Lung (tissue), 10 donors: Measurements from ENCODE around the gene TLK2. TPM values are rescaled to one million over a fixed set of nuclear protein-coding genes. Genes with fewer than 3 reads are reported as not detected.
A peak's percentile ranks its signal among the peaks of the same experiment; 100 is the strongest.
"Not testable (repeated sequence)": the region's sequence is repeated elsewhere in the genome, so short reads cannot be mapped to it uniquely, and the experiment has no call there.

ENCODE experiments used
- ATAC-seq: fragments of 200-7000 bp; cut with Tn5 transposase; one replicate; pipeline ENCODE4 v1.9.1; 2020; ENCODE audit warnings: moderate number of reproducible peaks; ENCODE audit not compliant: insufficient read depth, low FRiP score
- DNase-seq, 3 donors: peaks; one replicate each; pipeline ENCODE4 v3.0.0-alpha.2; 2013 to 2017
- H3K27ac ChIP-seq, 2 donors: one replicate each; pipeline ENCODE4 v1.5.1; 2013; ENCODE audit warnings: mild to moderate bottlenecking in 2 of 2, moderate library complexity in 2 of 2, control low read depth in 1 of 2, inconsistent platforms in 1 of 2, low read depth in 1 of 2, low read length in 1 of 2
- H3K27me3 ChIP-seq, 3 donors: one replicate each; pipeline ENCODE4 v1.5.1; 2013; ENCODE audit warnings: low read length in 2 of 3; ENCODE audit not compliant: control insufficient read depth in 3 of 3, insufficient read depth in 3 of 3
- H3K36me3 ChIP-seq, 4 donors: one replicate each; pipeline ENCODE4 v1.5.1; 2013; ENCODE audit warnings: low read length in 4 of 4, mild to moderate bottlenecking in 1 of 4, moderate library complexity in 1 of 4; ENCODE audit not compliant: control insufficient read depth in 4 of 4, insufficient read depth in 4 of 4
- H3K4me1 ChIP-seq, 5 donors: one replicate each; pipeline ENCODE4 v1.5.1; 2013; ENCODE audit warnings: low read length in 5 of 5, mild to moderate bottlenecking in 2 of 5, moderate library complexity in 1 of 5; ENCODE audit not compliant: control insufficient read depth in 5 of 5, insufficient read depth in 5 of 5
- H3K4me3 ChIP-seq: one replicate; pipeline ENCODE4 v1.5.1; 2013; ENCODE audit warnings: mild to moderate bottlenecking, control low read depth, moderate library complexity
- H3K9ac ChIP-seq, 2 donors: one replicate each; pipeline ENCODE4 v1.5.1; 2013; ENCODE audit warnings: low read length in 2 of 2, control low read depth in 1 of 2; ENCODE audit not compliant: insufficient read depth in 1 of 2
- H3K9me3 ChIP-seq, 4 donors: one replicate each; pipeline ENCODE4 v1.5.1; 2013; ENCODE audit warnings: low read length in 3 of 4, mild to moderate bottlenecking in 1 of 4, moderate library complexity in 1 of 4; ENCODE audit not compliant: control insufficient read depth in 4 of 4, insufficient read depth in 3 of 4
- WGBS, 2 donors: extraction: QIAGEN DNeasy Blood & Tissue Kit; methylation state at CpG; one replicate each; pipeline ENCODE4 v1.1.7; 2013; 5-methylcytosine and 5-hydroxymethylcytosine counted together
- polyA plus RNA-seq, 2 donors: library from polyadenylated mRNA; stranded (reverse); fragments of 200-250 nt; gene quantifications; one replicate each; pipeline ENCODE4 v1.2.1, GENCODE V29; 2013
- total RNA-seq, 2 donors: library from RNA; depleted of rRNA in 1 of 2; stranded (reverse); fragments of >200 nt in 1 of 2; gene quantifications; one replicate each; pipeline ENCODE4 v1.2.1, GENCODE V29; 2014 to 2021
- donor health status: Bipolar disorder and iron deficiency.
- donor health status: healthy.
- donor health status: DM: yes; HTN: yes; CAD: no.

TLK2 gene
- total and polyA plus RNA-seq, 4 donors = 11.6 to 87.7 (median 26.0) TPM

DNA sequence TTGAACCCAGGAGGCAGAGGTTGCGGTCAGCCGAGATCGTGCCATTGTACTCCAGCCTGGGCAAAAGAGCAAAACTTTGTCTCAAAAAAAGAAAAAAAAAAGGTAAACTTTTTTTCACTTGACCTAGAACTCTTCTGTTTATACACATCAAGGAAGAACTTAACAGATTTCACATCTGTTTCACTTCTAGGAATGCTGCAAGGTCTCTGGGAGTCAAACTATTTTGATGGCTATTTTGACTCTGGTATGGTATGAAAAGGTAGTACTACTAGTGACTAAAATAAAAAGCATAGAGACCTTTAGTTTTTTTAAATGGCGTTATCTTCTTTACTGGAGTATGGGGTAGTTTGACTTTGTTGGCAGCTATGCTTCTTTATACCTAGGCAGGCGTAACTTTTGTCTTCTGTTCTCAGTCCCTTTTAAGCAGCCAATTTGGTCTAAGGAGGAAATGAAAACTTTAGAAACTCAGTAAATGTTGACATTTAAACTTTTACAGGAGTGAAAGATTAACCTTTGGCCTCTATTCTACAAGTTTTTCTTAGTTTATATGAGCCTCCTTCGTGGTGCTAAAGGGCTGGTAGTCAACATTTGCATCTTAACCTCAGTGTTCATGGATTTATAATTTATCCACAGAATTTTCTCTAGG lies 28.7 kb downstream of the TLK2 start:
- 59 to 72% methylated on average over 6 of the region's 6 CpGs for WGBS, 2 donors
- H3K27ac ChIP-seq, H3K4me1 ChIP-seq, H3K27me3 ChIP-seq, H3K9ac ChIP-seq, H3K4me3 ChIP-seq, H3K36me3 ChIP-seq, ATAC-seq, H3K9me3 ChIP-seq: not testable (repeated sequence)
- peak in 2 of 3 donors; percentile 6 to 7 for DNase-seq

DNA sequence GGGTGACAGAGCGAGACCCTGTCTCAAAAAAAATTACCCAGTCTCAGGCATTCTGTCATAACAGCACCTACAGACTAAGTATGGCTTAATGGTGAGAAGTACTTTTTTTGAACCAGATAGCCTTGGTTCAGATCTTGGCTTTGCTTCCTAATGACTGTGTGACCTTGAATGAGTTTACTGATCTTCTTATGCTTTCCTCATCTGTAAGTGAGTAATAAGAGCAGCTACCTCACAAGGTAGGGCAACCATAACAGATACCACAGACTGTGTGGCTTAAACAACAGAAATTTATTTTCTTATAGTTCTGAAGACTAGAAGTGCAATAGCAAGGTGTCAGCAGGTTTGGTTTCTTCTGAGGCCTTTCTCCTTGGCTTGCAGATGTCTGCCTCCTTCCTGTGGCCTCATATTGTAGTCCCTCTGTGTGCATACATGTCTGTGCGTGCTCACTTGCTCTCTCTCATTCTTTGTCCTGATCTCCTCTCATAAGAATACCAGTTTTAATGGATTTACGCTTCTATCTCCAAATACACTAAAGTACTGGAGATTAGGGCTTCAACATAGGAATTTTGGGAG lies 31.7 kb downstream of the TLK2 start:
- H3K4me3 ChIP-seq, H3K9ac ChIP-seq, H3K9me3 ChIP-seq, H3K27ac ChIP-seq, H3K4me1 ChIP-seq, DNase-seq, H3K36me3 ChIP-seq, H3K27me3 ChIP-seq, ATAC-seq: not testable (repeated sequence)
- 92% methylated on average over 2 of the region's 3 CpGs for WGBS, 2 donors

DNA sequence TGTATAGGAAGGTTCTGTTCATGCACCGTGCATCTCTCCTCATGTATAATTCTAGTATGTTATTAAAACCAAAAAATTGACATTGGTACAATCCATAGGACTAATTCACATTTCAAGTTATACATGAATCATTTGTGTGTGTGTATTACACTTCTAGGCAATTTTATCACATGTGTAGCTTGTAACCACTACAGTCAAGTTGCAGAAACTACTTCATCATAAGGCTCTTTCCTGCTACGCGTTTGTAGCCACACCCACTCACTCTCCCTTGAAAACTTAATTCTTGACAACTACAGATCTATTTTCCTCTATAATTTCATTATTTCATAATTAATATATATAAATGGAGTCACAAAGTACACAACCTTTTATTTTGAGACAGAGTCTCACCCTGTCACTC lies 32.4 kb downstream of the TLK2 start:
- H3K27me3 ChIP-seq, ATAC-seq, H3K36me3 ChIP-seq, H3K4me1 ChIP-seq, H3K4me3 ChIP-seq, H3K9me3 ChIP-seq, H3K9ac ChIP-seq, DNase-seq, H3K27ac ChIP-seq: not testable (repeated sequence)
- WGBS, 2 donors = 43 to 57% methylated on average over 3 of the region's 3 CpGs

GRCh38 chr17:62516376-62516775 lies 37.8 kb downstream of the TLK2 start:
- H3K4me1 ChIP-seq, H3K36me3 ChIP-seq, H3K27ac ChIP-seq, ATAC-seq, H3K4me3 ChIP-seq, H3K9me3 ChIP-seq, H3K27me3 ChIP-seq, DNase-seq, H3K9ac ChIP-seq: not testable (repeated sequence)
- WGBS, 2 donors = 97% methylated on average over 11 of the region's 11 CpGs

DNA sequence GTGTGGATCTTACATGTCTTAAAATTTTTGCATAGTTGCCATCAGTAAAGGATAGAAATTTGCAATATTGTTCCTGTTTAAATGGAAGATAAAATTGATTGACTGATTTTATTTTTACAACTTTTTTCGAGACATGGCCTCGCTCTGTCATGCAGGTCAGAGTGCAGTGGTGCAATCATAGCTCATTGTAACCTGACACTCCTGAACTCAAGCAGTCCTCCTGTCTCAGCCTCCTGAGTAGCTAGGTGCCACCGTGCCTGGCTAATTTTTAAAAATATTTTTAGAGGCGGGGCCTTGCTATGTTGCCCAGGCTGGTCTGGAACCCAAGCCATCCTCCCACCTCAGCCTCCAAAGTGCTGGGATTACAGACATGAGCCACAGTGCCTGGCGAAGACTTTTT lies 42.7 kb downstream of the TLK2 start:
- H3K27ac ChIP-seq, H3K36me3 ChIP-seq, H3K9ac ChIP-seq, H3K4me1 ChIP-seq, ATAC-seq, DNase-seq, H3K4me3 ChIP-seq, H3K27me3 ChIP-seq, H3K9me3 ChIP-seq: not testable (repeated sequence)
- WGBS, 2 donors = 92 to 94% methylated on average over 5 of the region's 5 CpGs

DNA sequence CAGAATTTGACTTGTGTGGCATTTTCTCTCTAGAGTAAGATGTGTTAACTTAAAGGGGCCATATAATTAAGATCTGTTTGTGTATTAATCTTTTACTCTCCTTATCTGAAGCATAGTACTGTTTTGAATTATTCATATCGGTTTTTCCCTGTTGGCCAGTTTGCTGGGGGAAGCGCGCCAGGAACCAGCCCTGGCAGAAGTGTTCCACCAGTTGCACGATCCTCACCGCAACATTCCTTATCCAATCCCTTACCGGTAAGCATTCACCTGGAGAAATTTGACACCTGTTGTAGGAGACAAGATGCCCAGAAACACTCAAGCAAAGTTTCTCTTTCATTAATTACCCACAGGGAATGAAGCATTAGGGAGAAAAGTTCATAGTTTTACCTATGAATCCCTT lies 45.5 kb downstream of the TLK2 start:
- H3K4me3 ChIP-seq, H3K9me3 ChIP-seq, H3K27ac ChIP-seq, H3K27me3 ChIP-seq, H3K4me1 ChIP-seq, H3K36me3 ChIP-seq, H3K9ac ChIP-seq, DNase-seq: not testable (repeated sequence)
- peak; percentile 53 for ATAC-seq
- WGBS, 2 donors = 72 to 96% methylated on average over 6 of the region's 6 CpGs

- H3K4me1 ChIP-seq, DNase-seq: not testable (repeated sequence)
- 84 to 86% methylated on average over 6 of the region's 6 CpGs for WGBS, 2 donors
These were observed 46.7 kb downstream of the TLK2 start for GRCh38 chr17:62525317-62525716.

GRCh38 chr17:62530936-62531335 lies 52.3 kb downstream of the TLK2 start:
- not testable (repeated sequence) for H3K36me3 ChIP-seq, H3K9me3 ChIP-seq, H3K4me3 ChIP-seq, H3K9ac ChIP-seq, H3K4me1 ChIP-seq, H3K27ac ChIP-seq, H3K27me3 ChIP-seq, ATAC-seq, DNase-seq
- 92 to 100% methylated on average over 1 of the region's 1 CpG for WGBS, 2 donors

More at GRCh38 chr17:62525317-62525716, 46.7 kb downstream of the TLK2 start:
- not testable (repeated sequence) for H3K9ac ChIP-seq, H3K9me3 ChIP-seq, H3K27ac ChIP-seq, H3K4me3 ChIP-seq, ATAC-seq, H3K27me3 ChIP-seq
- H3K36me3 ChIP-seq = peaks cover 4 to 10% (median 6%) of the 10 kb centered on the region in 4 donors
